ES-I3 (cell line): ENCODE measurements around the gene TBRG1.

Experiments
- H3K36me3 ChIP-seq: 2 replicates; pipeline ENCODE4 v1.6.1; 2013; ENCODE audit warnings: mild to moderate bottlenecking, low read length, control low read depth, moderate library complexity; ENCODE audit not compliant: insufficient read depth
- H3K4me1 ChIP-seq: 2 replicates; pipeline ENCODE4 v1.6.1; 2013; ENCODE audit warnings: mild to moderate bottlenecking, control low read depth, low read length; ENCODE audit not compliant: insufficient read depth
- H3K9ac ChIP-seq: 2 replicates; pipeline ENCODE4 v1.6.1; 2013; ENCODE audit warnings: low read depth, mild to moderate bottlenecking, low read length, moderate library complexity
- H3K9me3 ChIP-seq: 2 replicates; pipeline ENCODE4 v1.6.1; 2013; ENCODE audit warnings: mild to moderate bottlenecking, low read length, moderate library complexity; ENCODE audit not compliant: control insufficient read depth, insufficient read depth

The TBRG1 gene

DNA sequence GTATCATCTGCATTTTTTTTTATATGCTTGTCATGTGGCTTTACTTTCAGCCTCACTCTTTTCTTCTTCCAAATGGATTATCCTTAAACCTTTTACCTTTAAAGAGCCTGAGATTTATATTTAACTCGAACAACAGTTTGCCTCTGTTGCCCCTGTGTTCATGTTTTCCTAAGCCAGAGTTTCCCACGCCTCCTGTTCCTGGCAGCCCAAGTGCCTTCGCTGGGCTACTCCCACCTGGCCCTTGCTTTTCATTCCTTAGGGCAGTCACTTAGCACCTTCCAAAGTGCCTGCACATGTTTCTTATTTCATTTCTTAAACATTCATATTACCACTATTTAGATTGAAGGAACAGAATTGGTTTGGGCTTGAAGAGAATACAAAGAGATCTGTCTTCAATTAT lies 13.3 kb downstream of the TBRG1 start:
- H3K9ac ChIP-seq, result no peak overlapping the region
- no peaks in the 10 kb centered on the region for H3K4me1 ChIP-seq
- H3K36me3 ChIP-seq, result peaks cover 20% of the 10 kb centered on the region
- no peaks in the 10 kb centered on the region for H3K9me3 ChIP-seq

DNA sequence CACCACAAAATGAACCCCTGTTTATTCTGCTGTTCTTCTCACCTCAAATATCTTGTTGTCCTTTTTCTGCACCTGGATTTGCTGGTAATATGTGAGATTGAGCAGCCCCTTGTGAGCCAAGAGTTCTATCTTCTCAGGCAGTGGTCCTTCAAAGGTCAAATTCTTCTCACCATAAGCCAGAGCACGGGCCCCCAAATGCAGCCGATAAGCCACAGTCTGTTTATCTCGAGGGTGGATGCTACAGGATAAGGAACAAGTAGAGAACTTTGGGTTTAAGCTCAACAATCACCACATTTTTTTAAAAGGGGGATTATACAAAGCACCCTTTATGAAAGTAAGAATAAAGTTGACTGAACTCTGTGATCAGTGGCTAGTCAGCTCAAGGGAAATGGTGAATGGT lies 15.8 kb downstream of the TBRG1 start:
- Histone ChIP-seq H3K4me1 (no peaks in the 10 kb centered on the region), H3K9ac (no peak overlapping the region), H3K9me3 (no peaks in the 10 kb centered on the region), H3K36me3 (no peaks in the 10 kb centered on the region; the same call in 1 of the 2 replicates)

DNA sequence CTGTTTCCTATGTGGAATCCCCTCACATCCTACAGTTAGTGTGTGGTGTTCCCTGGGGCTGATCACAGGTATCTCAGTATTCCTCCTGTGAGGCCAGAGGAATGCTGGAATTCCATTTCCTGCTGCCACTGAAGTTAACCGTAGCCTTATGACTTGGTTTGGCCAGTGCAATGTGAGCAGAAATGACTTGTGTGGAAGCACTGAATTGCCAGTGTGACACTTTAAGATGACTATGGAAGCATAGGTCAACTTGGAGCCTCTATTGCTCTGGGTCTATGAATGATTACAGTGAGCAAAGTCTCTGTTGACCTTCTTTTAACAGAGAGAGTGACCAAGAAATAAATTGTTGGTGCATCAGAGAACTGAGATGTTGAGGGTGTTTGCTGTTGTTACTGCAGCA lies 16.5 kb downstream of the TBRG1 start:
- H3K36me3 ChIP-seq, result no peaks in the 10 kb centered on the region; the same call in 1 of the 2 replicates
- no peaks in the 10 kb centered on the region for H3K9me3 ChIP-seq
- H3K9ac ChIP-seq, result no peak overlapping the region
- no peaks in the 10 kb centered on the region for H3K4me1 ChIP-seq

DNA sequence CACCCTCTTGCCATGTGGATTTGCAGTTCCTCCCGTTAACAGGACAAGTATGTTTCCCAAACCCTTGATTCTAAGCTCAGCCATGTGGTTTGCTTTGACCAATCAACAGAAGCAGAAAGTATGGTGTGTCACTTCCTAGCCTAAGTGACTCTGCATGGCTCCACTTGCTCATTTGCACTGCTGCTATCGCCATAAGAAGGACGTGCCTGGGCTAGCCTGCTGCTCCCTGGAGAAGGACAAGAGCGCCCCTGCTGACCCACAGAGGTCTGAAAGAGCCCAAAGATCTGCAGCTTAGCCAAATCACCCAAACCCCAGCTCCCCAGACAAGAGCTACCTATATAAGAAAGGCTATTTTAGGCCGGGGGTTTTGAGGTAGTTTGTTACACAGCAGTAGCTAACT lies 18.0 kb downstream of the TBRG1 start:
- Histone ChIP-seq H3K9me3 (no peaks in the 10 kb centered on the region), H3K4me1 (no peaks in the 10 kb centered on the region; the same call in 1 of the 2 replicates), H3K9ac (no peak overlapping the region), H3K36me3 (no peaks in the 10 kb centered on the region; the same call in 1 of the 2 replicates)

DNA sequence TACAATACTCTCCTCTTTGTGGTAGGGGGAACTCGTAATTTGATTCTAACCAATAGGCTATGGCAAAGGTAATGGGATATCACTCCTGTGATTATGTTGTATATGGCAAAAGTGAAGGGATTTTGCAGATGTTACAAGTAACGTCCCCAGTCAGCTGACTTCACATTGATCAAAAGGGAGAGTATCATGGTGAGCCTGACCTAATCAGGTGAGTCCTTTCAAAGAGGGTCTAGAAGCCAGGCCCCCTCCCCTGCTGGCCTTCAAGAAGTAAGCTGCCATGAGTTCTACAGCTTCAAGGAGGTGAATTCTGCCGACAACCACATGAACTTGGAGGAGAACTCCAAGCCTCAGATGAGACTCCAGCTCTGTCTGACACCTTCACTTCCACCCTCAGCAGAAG lies 20.0 kb downstream of the TBRG1 start:
- no peaks in the 10 kb centered on the region; the same call in 1 of the 2 replicates for H3K4me1 ChIP-seq
- no peaks in the 10 kb centered on the region; the same call in 1 of the 2 replicates for H3K36me3 ChIP-seq
- H3K9ac ChIP-seq, result no peak overlapping the region
- H3K9me3 ChIP-seq, result no peaks in the 10 kb centered on the region

DNA sequence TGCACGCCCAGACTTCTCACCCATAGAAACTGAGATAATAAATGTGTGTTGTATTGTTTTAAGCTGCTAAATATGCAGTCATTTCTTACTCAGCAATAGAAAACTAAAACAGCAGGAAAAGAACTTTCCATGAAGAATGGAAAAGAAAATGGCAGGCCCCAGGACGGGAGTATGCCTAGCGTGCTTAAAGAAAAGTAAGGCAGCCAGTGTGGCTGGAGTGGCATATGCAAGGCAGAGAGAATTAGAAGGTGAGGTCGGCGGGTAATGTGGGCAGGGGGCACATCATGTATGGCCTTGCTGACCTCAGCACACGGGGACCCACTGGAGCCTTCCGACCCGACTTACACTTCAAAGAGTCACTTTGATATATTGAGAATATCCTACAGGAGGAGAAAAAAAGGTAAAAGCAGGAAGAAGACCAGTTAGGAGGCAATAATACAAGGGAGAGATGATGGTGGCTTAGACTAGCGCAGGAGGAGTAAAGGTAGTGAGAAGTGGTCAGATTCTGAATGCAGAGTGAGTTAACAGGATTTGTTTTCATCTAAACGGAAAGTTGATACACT lies 20.5 kb downstream of the TBRG1 start:
- Histone ChIP-seq H3K4me1 (no peaks in the 10 kb centered on the region; the same call in 1 of the 2 replicates), H3K36me3 (no peaks in the 10 kb centered on the region; the same call in 1 of the 2 replicates), H3K9ac (no peak overlapping the region), H3K9me3 (no peaks in the 10 kb centered on the region)

DNA sequence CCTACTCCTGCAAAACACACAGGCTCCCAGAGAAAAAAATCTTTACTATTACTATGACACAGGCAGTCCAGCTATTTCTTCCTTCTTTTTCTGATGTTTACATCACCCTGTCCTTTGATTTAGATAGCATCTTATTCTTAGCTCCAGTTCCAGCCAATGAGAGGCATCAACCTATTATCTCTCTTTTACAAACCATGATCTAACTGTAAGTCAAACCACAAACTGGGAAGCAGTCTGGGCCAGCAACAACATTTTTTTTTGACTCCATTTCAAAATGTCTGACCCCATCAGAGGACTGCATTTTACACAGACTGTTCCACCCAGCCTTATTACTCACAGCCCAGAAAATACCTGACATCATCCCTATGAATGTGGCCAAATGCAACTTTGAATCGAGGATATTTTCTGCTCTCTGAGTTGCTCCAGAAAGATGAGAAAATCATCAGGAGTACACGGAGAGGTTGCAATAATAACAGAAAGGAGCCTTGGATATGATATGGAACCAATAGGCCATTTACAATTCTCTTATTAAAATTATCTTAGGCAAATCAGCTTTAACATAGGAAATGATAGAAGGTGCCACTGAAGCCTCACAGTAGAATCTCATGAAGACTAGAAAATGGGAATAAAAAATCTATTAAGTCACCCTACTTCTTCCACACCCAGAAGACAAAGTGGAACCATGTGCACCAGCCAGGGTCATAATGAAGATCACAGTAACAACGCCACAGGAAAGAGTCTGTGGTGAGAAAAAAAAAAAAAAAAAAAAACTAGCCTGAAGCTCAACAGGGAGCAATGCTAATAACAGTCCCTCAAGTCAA lies 21.2 kb downstream of the TBRG1 start:
- no peaks in the 10 kb centered on the region for H3K9me3 ChIP-seq
- no peaks in the 10 kb centered on the region for H3K36me3 ChIP-seq
- H3K4me1 ChIP-seq, result no peaks in the 10 kb centered on the region; the same call in 1 of the 2 replicates
- H3K9ac ChIP-seq, result no peak overlapping the region

DNA sequence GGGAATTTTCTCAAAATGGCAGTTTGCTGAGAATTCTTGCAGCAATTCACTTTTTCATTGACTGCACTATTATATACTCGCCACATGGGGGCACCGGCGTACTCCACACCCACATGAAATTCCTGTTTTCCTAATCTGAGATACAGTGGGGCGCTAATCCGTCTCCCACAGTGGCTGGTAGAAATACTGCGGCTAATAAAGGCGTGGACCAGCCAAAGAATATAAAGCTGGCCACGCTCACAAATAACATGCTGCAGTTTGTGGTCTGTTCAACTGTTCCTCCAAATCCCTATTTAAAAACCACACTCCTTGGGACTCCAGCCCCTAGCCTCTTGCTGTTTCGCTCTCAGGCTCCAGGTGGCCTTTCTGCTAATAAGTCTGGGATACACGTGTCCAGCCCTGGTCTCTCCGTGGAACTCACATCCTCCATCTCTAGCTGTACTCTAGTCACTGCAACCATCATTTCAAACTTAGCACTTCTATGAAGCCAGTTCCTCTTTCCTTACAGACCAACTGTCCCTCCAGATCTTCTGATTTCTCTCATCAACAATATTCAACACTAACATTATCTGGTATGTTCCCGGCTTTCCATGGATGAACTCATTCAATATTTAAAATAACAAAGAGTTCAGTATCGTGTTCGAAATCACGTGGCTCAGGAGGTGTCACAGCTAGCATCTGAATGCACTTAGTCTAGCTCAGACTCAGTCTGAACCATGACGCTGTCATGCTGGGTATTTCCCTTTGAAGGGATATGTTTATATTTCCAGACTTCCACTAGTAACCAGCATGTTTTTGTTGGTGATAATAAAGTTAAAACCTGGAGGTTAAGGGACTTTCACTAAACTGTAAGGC lies 22.0 kb downstream of the TBRG1 start:
- H3K9me3 ChIP-seq, result no peaks in the 10 kb centered on the region
- no peaks in the 10 kb centered on the region; the same call in 1 of the 2 replicates for H3K4me1 ChIP-seq
- H3K9ac ChIP-seq, result peak overlapping the region; percentile 39; the same call in 1 of the 2 replicates
- H3K36me3 ChIP-seq, result no peaks in the 10 kb centered on the region

DNA sequence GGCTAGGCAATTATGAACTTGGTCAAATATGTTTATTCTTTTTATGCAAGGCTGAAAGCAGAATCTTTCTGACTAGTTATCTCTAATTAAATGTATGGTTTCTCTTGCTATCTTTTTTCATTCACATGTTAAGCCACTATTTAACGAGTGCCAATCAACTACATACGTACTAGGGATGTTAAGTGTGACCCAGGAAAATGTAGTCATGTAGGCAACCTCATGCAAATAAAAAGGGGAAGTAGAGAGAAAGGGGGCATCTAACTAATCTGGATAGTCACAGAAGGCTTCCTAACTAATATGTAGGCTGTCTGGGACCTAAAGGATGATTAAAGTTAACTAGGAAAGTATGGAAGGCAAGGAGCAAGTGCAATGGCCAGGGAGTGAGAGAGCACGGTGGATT lies 23.5 kb downstream of the TBRG1 start:
- H3K9ac ChIP-seq, result no peak overlapping the region
- no peaks in the 10 kb centered on the region for H3K9me3 ChIP-seq
- H3K36me3 ChIP-seq, result no peaks in the 10 kb centered on the region
- H3K4me1 ChIP-seq, result no peaks in the 10 kb centered on the region; the same call in 1 of the 2 replicates

DNA sequence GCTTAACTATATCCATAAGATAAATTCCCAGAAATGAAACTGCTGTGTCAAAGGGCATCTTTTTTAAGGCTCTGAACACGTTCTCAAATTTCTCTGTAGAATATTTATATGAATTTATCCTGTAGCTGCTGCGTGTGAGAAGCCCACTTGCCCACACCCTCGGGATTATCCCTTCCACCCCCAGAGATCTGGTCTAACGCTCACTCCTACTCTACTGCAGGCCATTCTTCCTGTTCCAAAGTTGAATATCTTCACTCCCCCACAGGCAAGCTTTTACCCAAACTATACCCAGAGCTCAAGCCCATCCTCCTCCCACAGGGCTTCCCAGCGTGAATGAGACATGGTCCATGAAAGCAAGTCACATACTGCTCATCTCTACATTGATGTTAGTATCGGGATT lies 25.9 kb downstream of the TBRG1 start:
- no peak overlapping the region for H3K9ac ChIP-seq

DNA sequence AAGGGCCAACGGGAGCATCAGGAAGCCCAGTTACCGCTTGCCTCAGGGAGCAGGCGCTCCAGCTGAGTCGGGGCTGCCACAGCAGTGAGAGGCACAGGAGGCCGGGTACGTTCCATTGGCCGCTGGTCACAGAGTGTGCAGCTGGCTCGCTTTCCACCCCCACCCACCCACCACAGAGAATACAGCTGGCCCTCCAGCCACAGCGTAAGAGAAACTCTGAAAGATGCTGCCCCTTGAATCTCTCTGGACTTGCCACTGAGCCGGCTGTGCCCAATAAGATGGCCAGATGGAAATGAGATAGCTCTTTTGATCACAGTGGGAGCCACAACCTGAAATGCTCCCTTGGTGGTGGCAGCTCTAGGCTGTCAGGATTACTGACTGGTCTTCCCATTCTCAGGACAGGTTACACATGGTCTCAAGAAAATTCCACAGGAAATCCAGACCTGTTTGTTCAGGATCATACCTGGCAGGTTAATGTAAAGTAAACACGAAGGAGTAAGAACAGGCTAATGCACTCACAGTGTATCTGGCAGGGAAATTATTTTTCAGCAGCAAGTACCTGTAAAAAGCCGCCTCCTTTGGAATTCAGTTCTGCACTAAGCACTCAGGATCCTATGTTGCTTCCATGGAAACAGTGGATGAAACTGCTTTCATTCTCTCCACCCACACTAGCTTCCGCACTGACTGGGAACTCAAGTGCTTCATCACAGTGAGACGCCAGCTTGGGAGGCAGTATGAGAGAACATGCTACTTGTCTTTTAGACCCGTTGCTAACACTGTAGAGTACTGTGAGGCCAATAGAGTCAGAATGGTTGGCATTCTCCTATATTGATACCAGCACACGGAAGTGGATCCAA lies 34.3 kb downstream of the TBRG1 start:
- Histone ChIP-seq H3K4me1 (peaks cover 12% of the 10 kb centered on the region; the same call in 1 of the 2 replicates), H3K9ac (no peak overlapping the region), H3K36me3 (no peaks in the 10 kb centered on the region), H3K9me3 (no peaks in the 10 kb centered on the region; the same call in 1 of the 2 replicates)

More for the DNA sequence above, 25.9 kb downstream of the TBRG1 start:
- Histone ChIP-seq H3K9me3 (no peaks in the 10 kb centered on the region; the same call in 1 of the 2 replicates), H3K4me1 (no peaks in the 10 kb centered on the region; the same call in 1 of the 2 replicates), H3K36me3 (no peaks in the 10 kb centered on the region)

DNA sequence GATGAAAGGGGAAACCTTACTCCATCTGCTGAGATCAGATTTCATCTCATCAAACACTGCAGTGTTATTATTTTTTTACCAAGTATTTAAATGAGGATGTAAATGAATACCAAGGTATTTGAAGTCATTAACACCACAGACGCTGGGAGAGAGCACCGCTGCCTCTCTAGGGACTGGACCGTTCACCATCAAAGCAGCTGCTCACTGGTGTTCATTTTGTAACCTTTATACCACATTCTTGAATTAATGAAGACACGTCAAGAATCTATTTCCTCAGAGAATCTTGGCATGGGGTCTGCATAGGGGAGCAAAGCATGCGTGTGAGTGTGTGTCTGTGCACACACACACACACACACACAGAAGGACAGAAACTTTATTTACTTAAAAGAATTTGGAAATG lies 35.2 kb downstream of the TBRG1 start:
- peaks cover 12% of the 10 kb centered on the region; the same call in 1 of the 2 replicates for H3K4me1 ChIP-seq
- no peaks in the 10 kb centered on the region; the same call in 1 of the 2 replicates for H3K9me3 ChIP-seq
- no peaks in the 10 kb centered on the region for H3K36me3 ChIP-seq
- no peak overlapping the region for H3K9ac ChIP-seq

DNA sequence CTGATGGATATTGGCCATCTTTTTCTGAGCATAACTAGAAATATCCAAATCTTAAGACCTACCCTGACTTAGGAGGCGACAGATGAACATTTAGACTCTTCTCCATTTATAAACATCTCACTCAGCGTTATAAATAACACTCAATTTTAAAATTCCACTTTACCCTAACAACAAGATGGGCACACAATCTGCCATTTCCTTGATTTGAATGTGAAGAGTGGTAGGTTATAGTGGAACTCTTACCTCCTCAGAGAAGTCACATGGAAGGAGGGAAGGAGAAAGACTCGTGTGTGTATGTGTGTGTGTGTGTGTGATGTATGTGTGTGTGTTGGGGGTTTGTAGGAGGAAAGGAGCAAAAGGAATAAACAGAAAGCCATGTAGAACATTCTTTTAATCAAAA lies 35.8 kb downstream of the TBRG1 start:
- peaks cover 12% of the 10 kb centered on the region; the same call in 1 of the 2 replicates for H3K4me1 ChIP-seq
- H3K9me3 ChIP-seq, result no peaks in the 10 kb centered on the region
- no peaks in the 10 kb centered on the region for H3K36me3 ChIP-seq
- H3K9ac ChIP-seq, result no peak overlapping the region
